Suppressor macrophage treated with lipopolysaccharide for 1 hour (primary cell): ENCODE results near the gene KRT37.
"Not testable (repeated sequence)": the region's sequence is repeated elsewhere in the genome, so short reads cannot be mapped to it uniquely, and the experiment has no call there.

ENCODE experiments used
- DNase-seq, 3 donors: peaks; one replicate each; pipeline ENCODE4 v3.0.0-alpha.2; 2020 to 2022

Gene KRT37

GRCh38 chr17:41403404-41404023, 20.9 kb downstream of the KRT37 start:
- DNase-seq: no peak

- DNase-seq: peak; percentile 44 to 47 (median 45)
Measured at GRCh38 chr17:41402161-41402560, 22.2 kb downstream of the KRT37 start.

GRCh38 chr17:41396996-41397660, 27.3 kb downstream of the KRT37 start, which contains the start of gene KRT31:
Gene KRT31, minus strand, starts transcription at chr17:41397608. Its CDS starts 69 bp downstream, at chr17:41397539.
- peak; percentile 24 to 70 (median 62) for DNase-seq

- no peak for DNase-seq
Measured at GRCh38 chr17:41396340-41396739, 28.0 kb downstream of the KRT37 start.

- DNase-seq: no peak
Measured at GRCh38 chr17:41395611-41396010, 28.8 kb downstream of the KRT37 start.

GRCh38 chr17:41395044-41395443, 29.3 kb downstream of the KRT37 start:
- not testable (repeated sequence) for DNase-seq

- no peak for DNase-seq
Measured at GRCh38 chr17:41394254-41394996, 30.0 kb downstream of the KRT37 start.

GRCh38 chr17:41393826-41394225, 30.6 kb downstream of the KRT37 start:
- no peak for DNase-seq

- no peak for DNase-seq
Measured at GRCh38 chr17:41393294-41393693, 31.1 kb downstream of the KRT37 start.

GRCh38 chr17:41392278-41392677, 32.1 kb downstream of the KRT37 start:
- no peak for DNase-seq

- no peak for DNase-seq
Measured at GRCh38 chr17:41391535-41391934, 32.9 kb downstream of the KRT37 start.

GRCh38 chr17:41390411-41390938, 33.9 kb downstream of the KRT37 start:
- no peak for DNase-seq

- DNase-seq: no peak
Measured at GRCh38 chr17:41387670-41388069, 36.7 kb downstream of the KRT37 start.

- DNase-seq: no peak
Measured at GRCh38 chr17:41386227-41386626, 38.2 kb downstream of the KRT37 start.

- no peak for DNase-seq
Measured at GRCh38 chr17:41383690-41384089, 40.7 kb downstream of the KRT37 start.

- DNase-seq: no peak
Measured at GRCh38 chr17:41382394-41382793, 42.0 kb downstream of the KRT37 start.

GRCh38 chr17:41381943-41382342, 42.4 kb downstream of the KRT37 start, which contains the start of gene KRT34:
Gene KRT34, minus strand, starts transcription at chr17:41382306. Its CDS starts 60 bp downstream, at chr17:41382246.
- DNase-seq: not testable (repeated sequence)

GRCh38 chr17:41380091-41380490, 44.3 kb downstream of the KRT37 start:
- not testable (repeated sequence) for DNase-seq

GRCh38 chr17:41377546-41377945, 46.8 kb downstream of the KRT37 start:
- no peak for DNase-seq
